A673 (cell line): ENCODE results near the gene PGK1. TPM values are rescaled to one million over a fixed set of nuclear protein-coding genes. Genes with fewer than 3 reads are reported as not detected.

Source experiments
- BruUV-seq: library from RNA; stranded (reverse); fragments of 400-500 nt; replicated peaks from 2 replicates; lab custom pipeline; 2021; lab: Mats Ljungman, UMichigan
- CTCF ChIA-PET: fragments of 300-600 bp; sonication (Branson Sonifier 250); formaldehyde crosslinking; loops from one replicate; lab custom pipeline; 2022; ENCODE audit warnings: antibody characterized with exemption; lab: Charles Lee
- POLR2A ChIA-PET: fragments of 300-600 bp; sonication (Branson Sonifier 250); formaldehyde crosslinking; loops from one replicate; lab custom pipeline; 2022; ENCODE audit warnings: antibody characterized with exemption; ENCODE audit not compliant: low non-redundant PET; lab: Charles Lee
- DNase-seq: peaks from one replicate; pipeline ENCODE4 v3.0.0-alpha.2; 2015; ENCODE audit warnings: low spot score
- H3K27ac ChIP-seq: fragments of 200-600 bp; sonication (generic); 2 replicates; pipeline ENCODE4 v1.5.1; 2016; ENCODE audit warnings: mixed run types, low read depth, mild to moderate bottlenecking, mixed read lengths, antibody characterized with exemption, low read length; ENCODE audit not compliant: poor library complexity, severe bottlenecking
- H3K27me3 ChIP-seq: fragments of 200-600 bp; sonication (generic); replicated peaks from 2 replicates; pipeline ENCODE4 v1.6.1; 2017; ENCODE audit warnings: mixed run types, low read depth, mild to moderate bottlenecking, mixed read lengths, antibody characterized with exemption, low read length; ENCODE audit not compliant: insufficient read depth, poor library complexity
- H3K36me3 ChIP-seq: fragments of 200-600 bp; sonication (generic); 2 replicates; pipeline ENCODE4 v1.6.1; 2016; ENCODE audit warnings: mixed run types, mild to moderate bottlenecking, mixed read lengths, antibody characterized with exemption, low read length; ENCODE audit not compliant: insufficient read depth, poor library complexity, severe bottlenecking
- H3K4me1 ChIP-seq: fragments of 200-600 bp; sonication (generic); 2 replicates; pipeline ENCODE4 v1.6.1; 2017; ENCODE audit warnings: mixed run types, mild to moderate bottlenecking, mixed read lengths, antibody characterized with exemption, low read length; ENCODE audit not compliant: insufficient read depth, poor library complexity, severe bottlenecking
- H3K4me3 ChIP-seq: fragments of 200-600 bp; sonication (generic); 2 replicates; pipeline ENCODE4 v1.5.1; 2016; ENCODE audit warnings: low read depth, mixed run types, mild to moderate bottlenecking, mixed read lengths, low read length; ENCODE audit not compliant: poor library complexity, severe bottlenecking
- H3K9me3 ChIP-seq: fragments of 200-600 bp; sonication (generic); 2 replicates; pipeline ENCODE4 v1.6.1; 2016; ENCODE audit warnings: mixed run types, low read depth, mild to moderate bottlenecking, mixed read lengths, antibody characterized with exemption, low read length; ENCODE audit not compliant: poor library complexity, severe bottlenecking
- EZH2 ChIP-seq: fragments of 200-600 bp; sonication (generic); IDR thresholded peaks from 2 replicates; pipeline ENCODE4 v1.6.1; 2017; ENCODE audit warnings: borderline replicate concordance, low read depth, mild to moderate bottlenecking, mixed read lengths, antibody characterized with exemption, low read length; ENCODE audit not compliant: poor library complexity, severe bottlenecking
- intact Hi-C: fragments of 100-400 bp; cut with micrococcal nuclease; formaldehyde crosslinking; loops from one replicate; pipeline ENCODE4 v1.10.0; 2022; ENCODE audit not compliant: unreplicated experiment
- total RNA-seq: library from RNA; stranded (reverse); gene quantifications from 2 replicates; pipeline ENCODE4 v1.2.3, GENCODE V29; 2021
- TF ChIP-seq, protein P1 (sequence below): fragments of 300-800, 200-600 bp; sonication (generic); conservative IDR thresholded peaks from 2 replicates; pipeline ENCODE4 v1.5.1; 2017; ENCODE audit warnings: low read depth, mild to moderate bottlenecking, antibody characterized with exemption, low read length, moderate library complexity, mixed read lengths

Gene PGK1
- total RNA-seq, 1 experiment from 2014 or later: 438 TPM

DNA sequence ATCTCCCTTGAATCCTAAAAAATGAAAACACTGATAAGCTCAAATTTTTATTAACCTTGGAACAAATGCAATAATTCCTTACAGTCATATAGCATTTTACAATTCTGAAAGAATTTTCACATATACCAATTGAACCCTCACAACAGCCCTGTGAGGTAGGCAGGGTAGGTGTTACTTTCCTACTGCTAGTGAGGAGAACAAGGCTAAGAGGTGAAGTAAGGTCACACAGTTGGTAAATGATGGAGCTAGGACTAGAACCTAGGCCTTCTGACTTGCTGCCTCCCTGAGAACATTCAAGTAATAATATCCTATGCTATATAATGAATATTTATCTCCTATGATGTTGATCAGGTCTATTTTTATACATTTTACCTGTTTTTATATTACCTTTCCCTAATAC lies 25.7 kb downstream of the PGK1 start:
- ChIA-PET POLR2A (no interaction called here), CTCF (no interaction called here)
- TSS peak; percentile 27 for BruUV-seq

DNA sequence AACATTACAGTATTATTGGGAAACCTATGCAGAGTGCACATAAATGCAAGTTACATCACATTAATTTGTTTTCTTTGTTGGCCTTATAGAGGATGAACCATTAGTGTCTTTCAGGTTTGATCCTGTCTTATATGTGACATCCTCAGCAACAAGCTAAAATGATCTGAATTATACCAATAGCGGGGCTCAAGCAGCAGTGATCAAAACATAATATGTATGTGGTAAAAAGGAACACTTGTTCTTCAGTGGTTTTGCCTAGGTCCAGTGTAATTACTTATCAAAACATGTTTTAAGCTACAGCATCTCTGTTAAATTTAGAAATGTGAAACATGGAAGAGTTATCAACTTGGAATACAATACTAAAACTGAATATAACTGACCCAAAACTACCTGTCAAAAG lies 26.3 kb downstream of the PGK1 start:
- no TSS peak for BruUV-seq
- ChIA-PET POLR2A (no interaction called here), CTCF (no interaction called here)
- Histone ChIP-seq H3K36me3 (peaks cover 44% of the 10 kb centered on the region), H3K4me1 (no peaks in the 10 kb centered on the region), H3K27ac (no peak overlapping the region), H3K4me3 (no peak overlapping the region), H3K27me3 (no peaks in the 10 kb centered on the region), H3K9me3 (no peaks in the 10 kb centered on the region)
- TF ChIP-seq, protein P1, sequence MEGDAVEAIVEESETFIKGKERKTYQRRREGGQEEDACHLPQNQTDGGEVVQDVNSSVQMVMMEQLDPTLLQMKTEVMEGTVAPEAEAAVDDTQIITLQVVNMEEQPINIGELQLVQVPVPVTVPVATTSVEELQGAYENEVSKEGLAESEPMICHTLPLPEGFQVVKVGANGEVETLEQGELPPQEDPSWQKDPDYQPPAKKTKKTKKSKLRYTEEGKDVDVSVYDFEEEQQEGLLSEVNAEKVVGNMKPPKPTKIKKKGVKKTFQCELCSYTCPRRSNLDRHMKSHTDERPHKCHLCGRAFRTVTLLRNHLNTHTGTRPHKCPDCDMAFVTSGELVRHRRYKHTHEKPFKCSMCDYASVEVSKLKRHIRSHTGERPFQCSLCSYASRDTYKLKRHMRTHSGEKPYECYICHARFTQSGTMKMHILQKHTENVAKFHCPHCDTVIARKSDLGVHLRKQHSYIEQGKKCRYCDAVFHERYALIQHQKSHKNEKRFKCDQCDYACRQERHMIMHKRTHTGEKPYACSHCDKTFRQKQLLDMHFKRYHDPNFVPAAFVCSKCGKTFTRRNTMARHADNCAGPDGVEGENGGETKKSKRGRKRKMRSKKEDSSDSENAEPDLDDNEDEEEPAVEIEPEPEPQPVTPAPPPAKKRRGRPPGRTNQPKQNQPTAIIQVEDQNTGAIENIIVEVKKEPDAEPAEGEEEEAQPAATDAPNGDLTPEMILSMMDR: no peak
- DNase-seq: no peak
- intact Hi-C loops: no loop called here

More for the DNA sequence above, 25.7 kb downstream of the PGK1 start:
- no peak for DNase-seq
- peaks cover 51% of the 10 kb centered on the region for H3K36me3 ChIP-seq
- intact Hi-C loops: loop anchor here (10.0 kb wide), 1 partner anchor 425 kb away; no protein-coding TSS in a partner anchor
- no peaks in the 10 kb centered on the region for H3K9me3 ChIP-seq
- no peak overlapping the region for H3K4me3 ChIP-seq
- H3K27ac ChIP-seq: no peak overlapping the region
- no peaks in the 10 kb centered on the region for H3K27me3 ChIP-seq
- TF ChIP-seq, protein P1: no peak
- no peak for TF ChIP-seq EZH2
- H3K4me1 ChIP-seq: no peaks in the 10 kb centered on the region

DNA sequence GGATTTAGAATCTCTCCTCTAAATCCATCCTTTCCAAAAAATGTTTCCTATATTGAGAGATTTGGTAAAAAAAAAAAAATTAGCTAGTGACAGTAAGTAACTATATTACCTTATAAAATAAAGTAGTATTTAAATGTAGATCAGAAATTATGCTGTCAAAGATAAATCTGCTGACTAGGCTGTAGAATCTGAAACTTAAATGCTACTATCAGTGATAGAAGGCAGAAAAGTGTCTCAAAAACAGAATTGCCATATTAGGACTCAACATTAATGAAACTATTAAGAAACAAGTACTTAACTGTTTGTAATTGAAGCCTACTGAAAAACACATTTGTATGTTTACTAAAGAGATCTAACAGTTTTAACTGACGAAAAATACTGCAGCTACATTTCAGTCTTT lies 27.1 kb downstream of the PGK1 start:
- no TSS peak for BruUV-seq
- Histone ChIP-seq H3K4me3 (no peak overlapping the region), H3K27me3 (no peaks in the 10 kb centered on the region), H3K4me1 (no peaks in the 10 kb centered on the region), H3K9me3 (no peaks in the 10 kb centered on the region), H3K27ac (no peak overlapping the region), H3K36me3 (peaks cover 37% of the 10 kb centered on the region)
- CTCF ChIA-PET: no interaction called here
- no peak for DNase-seq
- TF ChIP-seq, protein P1: no peak
- TF ChIP-seq EZH2: no peak
- intact Hi-C loops: no loop called here
- POLR2A ChIA-PET: no interaction called here
